Common myeloid progenitor, CD34-positive (primary cell): ENCODE measurements around the gene DDC.
A peak's percentile ranks its signal among the peaks of the same experiment; 100 is the strongest.
"Not testable (repeated sequence)": the region's sequence is repeated elsewhere in the genome, so short reads cannot be mapped to it uniquely, and the experiment has no call there.

Source experiments
- CTCF ChIA-PET: fragments of 350-600 bp; sonication (Branson Sonifier 250); formaldehyde crosslinking; loops from one replicate; lab custom pipeline; 2021; ENCODE audit warnings: antibody characterized with exemption; lab: Charles Lee
- POLR2A ChIA-PET: fragments of 350-600 bp; sonication (Branson Sonifier 250); formaldehyde crosslinking; loops from one replicate; lab custom pipeline; 2021; ENCODE audit warnings: antibody characterized with exemption; lab: Charles Lee
- DNase-seq, 3 donors: peaks; one replicate each; pipeline versions ENCODE4 v3.0.0 to v3.0.0-alpha.2; 2013
- H3K27ac ChIP-seq, 2 experiments: 1 replicate in 1 of 2; 2 replicates in 1 of 2; pipeline ENCODE4 v1.7.0; 2013; ENCODE audit warnings: inconsistent platforms in 2 of 2, low read length in 2 of 2, mild to moderate bottlenecking in 2 of 2, low read depth in 1 of 2, moderate library complexity in 1 of 2; ENCODE audit not compliant: severe bottlenecking in 2 of 2, insufficient read depth in 1 of 2, poor library complexity in 1 of 2
- H3K27me3 ChIP-seq, 5 experiments: replicated peaks in 2 of 5; 1 replicate in 3 of 5; 2 replicates in 2 of 5; pipeline versions ENCODE4 v1.6.1 to v1.7.0; 2013; ENCODE audit warnings: low read length in 4 of 5, mild to moderate bottlenecking in 2 of 5, moderate library complexity in 2 of 5, inconsistent platforms in 1 of 5; ENCODE audit not compliant: insufficient read depth in 5 of 5, control insufficient read depth in 4 of 5
- H3K36me3 ChIP-seq, 4 experiments: 1 replicate in 2 of 4; 2 replicates in 2 of 4; pipeline versions ENCODE4 v1.6.1 to v1.7.0; 2013; ENCODE audit warnings: low read length in 3 of 4, control low read depth in 1 of 4, mild to moderate bottlenecking in 1 of 4; ENCODE audit not compliant: control insufficient read depth in 4 of 4, insufficient read depth in 4 of 4
- H3K4me1 ChIP-seq, 4 experiments: 1 replicate in 3 of 4; 2 replicates in 1 of 4; pipeline versions ENCODE4 v1.6.1 to v1.7.1; 2013; ENCODE audit warnings: low read length in 3 of 4, mild to moderate bottlenecking in 3 of 4, control low read depth in 1 of 4, inconsistent platforms in 1 of 4, moderate library complexity in 1 of 4; ENCODE audit not compliant: control insufficient read depth in 4 of 4, insufficient read depth in 4 of 4; ENCODE audit errors: control extremely low read depth in 1 of 4
- H3K4me3 ChIP-seq, 7 experiments: 1 replicate in 4 of 7; 2 replicates in 3 of 7; pipeline versions ENCODE4 v1.5.1 to v1.7.0; 2013; ENCODE audit warnings: mild to moderate bottlenecking in 7 of 7, low read length in 6 of 7, moderate library complexity in 6 of 7, inconsistent platforms in 2 of 7, low read depth in 2 of 7, control low read depth in 1 of 7; ENCODE audit not compliant: insufficient read depth in 4 of 7, control insufficient read depth in 1 of 7; ENCODE audit errors: extremely low read depth in 1 of 7
- H3K9me3 ChIP-seq, 5 experiments: 1 replicate in 4 of 5; 2 replicates in 1 of 5; pipeline versions ENCODE4 v1.6.1 to v1.7.1; 2013; ENCODE audit warnings: low read length in 4 of 5, mild to moderate bottlenecking in 2 of 5, inconsistent platforms in 1 of 5, low read depth in 1 of 5, moderate library complexity in 1 of 5; ENCODE audit not compliant: control insufficient read depth in 4 of 5, insufficient read depth in 2 of 5; ENCODE audit errors: control extremely low read depth in 1 of 5
- WGBS: methylation state at CpG from one replicate; pipeline ENCODE4 v1.1.5; 2013; ENCODE audit not compliant: insufficient coverage; 5-methylcytosine and 5-hydroxymethylcytosine counted together

DDC gene

GRCh38 chr7:50538478-50538877 lies 26.7 kb downstream of the DDC start:
- CTCF ChIA-PET = interaction anchor here (1.6 kb wide), 1 partner anchor 71 kb away, joined by 4 read pairs; no protein-coding TSS in a partner anchor

GRCh38 chr7:50537417-50537816 lies 27.8 kb downstream of the DDC start:
- Histone ChIP-seq H3K9me3 (no peaks in the 10 kb centered on the region), H3K4me3 (no peak overlapping the region), H3K4me1 (peaks cover 0 to 7% (median 5%) of the 10 kb centered on the region in 4 experiments), H3K36me3 (no peaks in the 10 kb centered on the region), H3K27me3 (no peaks in the 10 kb centered on the region), H3K27ac (no peak overlapping the region)
- ChIA-PET POLR2A (no interaction called here), CTCF (interaction anchor here (1.6 kb wide), 1 partner anchor 70 kb away, joined by 4 read pairs; no protein-coding TSS in a partner anchor)
- DNase-seq = no peak
- WGBS = 96% methylated on average over 6 of the region's 8 CpGs

More at GRCh38 chr7:50538478-50538877, 26.7 kb downstream of the DDC start:
- H3K27ac ChIP-seq = no peak overlapping the region
- H3K4me1 ChIP-seq = peaks cover 0 to 7% (median 5%) of the 10 kb centered on the region in 4 experiments
- DNase-seq = no peak
- H3K4me3 ChIP-seq = no peak overlapping the region
- WGBS = 100% methylated on average over 4 of the region's 4 CpGs
- POLR2A ChIA-PET = no interaction called here
- H3K27me3 ChIP-seq = no peaks in the 10 kb centered on the region
- no peaks in the 10 kb centered on the region for H3K36me3 ChIP-seq
- no peaks in the 10 kb centered on the region for H3K9me3 ChIP-seq

GRCh38 chr7:50535291-50535711 lies 29.9 kb downstream of the DDC start:
- H3K36me3 ChIP-seq, POLR2A ChIA-PET, H3K27me3 ChIP-seq, DNase-seq, H3K4me1 ChIP-seq, H3K9me3 ChIP-seq, H3K4me3 ChIP-seq: not testable (repeated sequence)
- CTCF ChIA-PET = interaction anchor here (1.4 to 2.2 kb wide), 5 partner anchors 10 to 68 kb away, joined by 4 to 7 read pairs (median 5); no protein-coding TSS in a partner anchor
- H3K27ac ChIP-seq = peak overlapping the region in 1 of 2 experiments; percentile 72
- WGBS = 97% methylated on average over 6 of the region's 7 CpGs

- 53% methylated on average over 11 of the region's 12 CpGs for WGBS
- peak; percentile 94 to 97 (median 97) for DNase-seq
- Histone ChIP-seq H3K27ac (peak overlapping the region in 1 of 2 experiments; percentile 72), H3K9me3 (no peaks in the 10 kb centered on the region), H3K4me1 (peaks cover 0 to 7% (median 5%) of the 10 kb centered on the region in 4 experiments), H3K27me3 (no peaks in the 10 kb centered on the region), H3K4me3 (no peak overlapping the region), H3K36me3 (no peaks in the 10 kb centered on the region)
- ChIA-PET CTCF (interaction anchor here (0.7 to 2.2 kb wide), 7 partner anchors 11 to 68 kb away, joined by 3 to 7 read pairs (median 5); no protein-coding TSS in a partner anchor), POLR2A (interaction anchor here (0.6 kb wide), 2 partner anchors 46 to 420 kb away, joined by 4 read pairs; no protein-coding TSS in a partner anchor)
Observed at GRCh38 chr7:50534690-50535290, 30.4 kb downstream of the DDC start.

- 97% methylated on average over 3 of the region's 3 CpGs for WGBS
- Histone ChIP-seq H3K36me3 (no peaks in the 10 kb centered on the region), H3K27ac (peak overlapping the region in 1 of 2 experiments; percentile 25), H3K4me3 (no peak overlapping the region), H3K9me3 (no peaks in the 10 kb centered on the region), H3K27me3 (no peaks in the 10 kb centered on the region), H3K4me1 (peaks cover 0 to 7% (median 5%) of the 10 kb centered on the region in 4 experiments)
- POLR2A ChIA-PET = no interaction called here
- CTCF ChIA-PET = interaction anchor here (0.7 to 2.2 kb wide), 6 partner anchors 12 to 67 kb away, joined by 3 to 7 read pairs (median 5); no protein-coding TSS in a partner anchor
- no peak for DNase-seq
Observed at GRCh38 chr7:50533866-50534265, 31.3 kb downstream of the DDC start.

- H3K36me3 ChIP-seq = no peaks in the 10 kb centered on the region
- WGBS = 100% methylated on average over 6 of the region's 7 CpGs
- DNase-seq = no peak
- no peaks in the 10 kb centered on the region for H3K9me3 ChIP-seq
- H3K4me1 ChIP-seq = peaks cover 0 to 7% (median 5%) of the 10 kb centered on the region in 4 experiments
- H3K27ac ChIP-seq = no peak overlapping the region
- H3K27me3 ChIP-seq = no peaks in the 10 kb centered on the region
- ChIA-PET CTCF (interaction anchor here (1.2 to 1.9 kb wide), 2 partner anchors 9 to 63 kb away, joined by 3 to 6 read pairs; no protein-coding TSS in a partner anchor), POLR2A (no interaction called here)
- no peak overlapping the region for H3K4me3 ChIP-seq
Observed at GRCh38 chr7:50531928-50532327, 33.3 kb downstream of the DDC start.

GRCh38 chr7:50531401-50531911 lies 33.7 kb downstream of the DDC start:
- H3K4me3 ChIP-seq = no peak overlapping the region
- 92% methylated on average over 7 of the region's 12 CpGs for WGBS
- CTCF ChIA-PET = interaction anchor here (1.2 to 1.9 kb wide), 2 partner anchors 10 to 63 kb away, joined by 3 to 6 read pairs; no protein-coding TSS in a partner anchor
- H3K27ac ChIP-seq = no peak overlapping the region
- no peaks in the 10 kb centered on the region for H3K9me3 ChIP-seq
- no peaks in the 10 kb centered on the region for H3K27me3 ChIP-seq
- H3K4me1 ChIP-seq = peaks cover 0 to 7% (median 5%) of the 10 kb centered on the region in 4 experiments
- POLR2A ChIA-PET = no interaction called here
- no peaks in the 10 kb centered on the region for H3K36me3 ChIP-seq
- no peak for DNase-seq
